Stimulated activated CD8-positive, alpha-beta memory T cell treated with anti-CD3 and anti-CD28 coated beads, Interleukin-7, amount 100 ng/mL, for 4 hours (primary cell): ENCODE data around the gene MACROD2.
"Not testable (repeated sequence)": the region's sequence is repeated elsewhere in the genome, so short reads cannot be mapped to it uniquely, and the experiment has no call there.

Experiments
- DNase-seq, 2 donors: peaks; one replicate each; pipeline ENCODE4 v3.0.0-alpha.2; 2020; ENCODE audit warnings: low read depth in 2 of 2

Gene MACROD2

GRCh38 chr20:15942130-15942529 lies 1946.8 kb downstream of the MACROD2 start:
- no peak for DNase-seq

GRCh38 chr20:15945289-15945688 lies 1950.0 kb downstream of the MACROD2 start:
- no peak for DNase-seq

GRCh38 chr20:15949391-15949790 lies 1954.1 kb downstream of the MACROD2 start:
- no peak for DNase-seq

DNA sequence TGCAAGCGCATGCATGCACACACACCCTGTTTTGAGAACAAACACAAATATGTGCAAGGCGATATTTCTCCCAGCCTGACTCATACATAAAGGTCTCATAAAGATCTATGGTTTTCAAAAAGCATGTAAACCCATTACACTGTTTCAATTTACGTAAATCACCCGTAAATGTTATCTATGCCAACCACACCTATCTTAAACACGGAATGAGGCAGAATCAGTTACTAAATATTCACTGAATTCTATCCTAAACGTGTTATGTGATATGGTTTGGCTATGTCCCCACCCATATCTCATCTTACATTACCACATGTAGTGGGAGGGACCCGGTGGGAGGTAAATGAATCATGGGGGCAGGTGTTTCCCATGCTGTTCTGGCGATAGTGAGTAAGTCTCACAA lies 1956.3 kb downstream of the MACROD2 start:
- DNase-seq = no peak

DNA sequence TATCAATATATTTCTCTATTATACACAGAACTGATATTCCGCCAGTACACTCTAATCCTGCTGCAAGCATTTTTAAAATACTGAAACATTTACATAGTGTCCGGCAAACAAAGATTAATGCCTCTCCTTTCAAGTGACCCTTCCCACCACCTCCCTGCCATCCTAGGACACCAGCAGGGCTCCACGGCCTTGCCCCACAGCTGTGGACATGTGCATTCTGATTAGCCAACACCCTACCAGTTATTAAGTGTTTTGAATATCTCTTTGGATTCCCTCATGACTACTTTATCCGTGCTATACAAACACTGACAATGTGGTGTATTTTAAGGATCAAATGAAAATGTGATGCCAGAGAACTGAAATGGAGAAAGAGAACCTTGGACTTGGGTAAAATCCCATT lies 1962.8 kb downstream of the MACROD2 start:
- DNase-seq = no peak

- DNase-seq = no peak
These were observed 1969.8 kb downstream of the MACROD2 start for GRCh38 chr20:15965165-15965564.

GRCh38 chr20:15967334-15967733 lies 1972.0 kb downstream of the MACROD2 start:
- no peak for DNase-seq

DNA sequence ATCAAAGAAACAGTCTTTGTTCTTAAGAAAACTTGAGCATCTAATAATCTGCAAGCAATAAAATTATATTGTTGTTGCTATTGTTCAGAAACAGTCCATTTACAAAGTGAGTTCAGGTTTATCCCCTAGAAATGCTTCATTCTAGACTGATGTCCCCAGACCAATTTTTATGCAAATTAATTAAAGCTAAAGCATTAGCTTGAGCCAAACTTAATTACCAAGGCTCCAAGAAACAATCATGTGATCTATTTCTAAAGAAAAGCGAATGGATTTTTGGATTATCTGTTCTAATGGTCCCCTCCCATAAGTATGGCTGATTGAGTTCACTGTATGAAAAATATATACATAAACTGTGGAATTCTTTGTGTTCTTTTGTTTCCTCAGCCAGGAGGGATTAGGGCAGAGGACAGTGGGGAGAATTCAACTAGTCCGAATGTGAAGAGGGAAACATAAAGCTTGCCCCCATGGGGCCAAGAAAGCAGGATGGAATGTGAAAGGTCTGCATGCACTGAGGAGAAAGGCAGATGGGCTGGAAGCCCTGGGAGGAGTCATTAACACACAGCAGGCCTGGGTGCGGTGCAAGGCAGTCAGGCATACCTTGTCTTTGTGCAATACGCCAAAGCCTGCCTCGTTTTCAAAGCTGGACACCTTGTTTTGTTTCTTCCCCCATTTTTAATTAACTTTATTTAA lies 1980.9 kb downstream of the MACROD2 start:
- no peak for DNase-seq

DNA sequence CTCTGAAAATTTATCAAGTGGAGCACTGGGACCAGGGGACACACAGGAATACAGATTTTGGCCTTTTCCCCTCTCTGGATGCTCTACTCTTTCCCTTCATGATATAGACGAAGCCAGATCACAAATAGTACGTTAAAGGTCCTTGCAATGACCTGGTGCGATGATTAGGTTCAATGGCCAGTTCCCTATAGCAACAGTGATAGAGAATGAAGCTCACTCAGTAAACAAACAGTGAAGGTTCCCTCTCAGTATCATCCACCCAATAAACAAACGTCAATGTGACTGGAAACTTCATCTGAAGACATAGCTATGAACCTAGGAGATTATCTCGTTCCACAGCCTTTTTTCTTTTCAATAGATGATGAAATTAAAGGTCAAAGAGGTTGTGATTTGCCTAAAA lies 1981.7 kb downstream of the MACROD2 start:
- DNase-seq = no peak

GRCh38 chr20:15977758-15978157 lies 1982.4 kb downstream of the MACROD2 start:
- no peak for DNase-seq

DNA sequence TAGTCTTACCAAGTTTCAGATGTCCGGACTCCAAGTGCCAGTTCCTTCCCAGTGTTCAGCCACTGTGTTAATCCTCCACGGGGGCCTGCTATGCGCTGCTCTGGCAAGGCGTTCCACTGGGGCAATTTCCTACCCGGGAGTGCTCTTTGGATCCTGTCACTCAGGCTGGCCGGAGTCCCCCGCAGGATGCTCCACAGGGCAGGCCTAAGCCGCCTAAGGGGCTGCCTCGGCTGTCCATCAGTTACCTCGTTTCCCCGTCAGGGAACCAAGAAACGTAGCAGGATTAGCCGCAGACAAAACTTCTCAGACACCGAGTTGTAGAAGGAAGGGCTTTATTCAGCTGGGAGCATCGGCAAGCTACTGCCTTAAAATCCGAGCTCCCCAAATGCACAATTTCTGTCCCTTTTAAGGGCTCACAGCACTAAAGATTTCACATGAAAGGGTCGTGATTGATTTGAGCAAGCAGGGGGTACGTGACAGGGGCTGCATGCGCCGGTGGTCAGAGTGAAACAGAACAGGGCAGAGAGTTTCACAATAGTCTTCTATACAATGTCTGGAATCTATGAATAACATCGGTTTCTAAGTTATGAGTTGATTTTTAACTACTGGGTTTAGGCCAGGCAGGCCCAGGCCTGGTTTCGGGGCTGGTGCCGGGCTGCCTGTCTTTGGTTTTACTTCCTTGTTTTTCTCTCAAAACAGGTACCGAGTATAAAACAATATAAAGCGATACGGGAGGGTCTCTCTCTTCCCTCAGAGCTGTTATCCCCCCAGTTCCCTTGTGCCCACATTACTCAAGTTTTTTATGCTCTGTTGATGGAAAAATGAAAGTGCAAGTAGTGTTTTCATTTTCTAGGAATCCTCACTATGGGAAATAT lies 1990.4 kb downstream of the MACROD2 start:
- DNase-seq = not testable (repeated sequence)

DNA sequence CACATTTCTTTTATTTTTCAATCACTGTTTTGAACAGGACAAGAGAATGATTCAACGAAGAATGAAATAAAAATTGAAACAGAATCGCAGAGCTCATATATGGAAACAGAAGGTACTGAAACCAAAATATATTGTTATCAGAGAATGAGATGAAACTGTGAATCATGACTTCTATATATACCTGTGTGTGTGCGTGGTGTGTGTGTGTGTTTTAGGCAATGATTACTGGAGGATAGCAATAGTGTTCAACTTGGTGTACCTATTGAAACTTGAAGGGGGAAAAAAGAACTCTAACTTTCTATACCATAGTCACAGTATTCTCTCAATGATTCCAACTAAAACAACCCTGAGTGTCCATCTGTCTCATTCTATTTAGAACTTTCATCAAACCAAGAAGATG lies 1991.4 kb downstream of the MACROD2 start:
- no peak for DNase-seq

DNA sequence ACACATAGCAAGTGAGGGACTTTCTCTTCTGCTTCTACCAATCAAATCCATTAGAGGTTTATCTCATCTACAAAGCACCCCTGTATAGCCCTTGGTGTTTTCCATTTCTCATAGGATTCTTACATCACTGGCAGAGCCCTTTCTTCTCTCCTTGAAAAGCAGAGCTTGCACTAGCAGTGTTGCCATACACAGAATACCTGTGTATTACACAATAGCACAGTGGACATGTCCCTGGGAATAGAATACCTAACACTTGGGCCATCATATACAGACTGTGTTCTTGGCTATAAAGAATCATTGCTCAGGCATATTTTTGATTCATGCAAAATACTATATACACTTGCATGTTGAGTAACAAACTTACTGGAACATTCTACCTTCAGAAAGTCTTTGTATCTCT lies 1996.0 kb downstream of the MACROD2 start:
- DNase-seq = no peak

GRCh38 chr20:15992564-15992963 lies 1997.2 kb downstream of the MACROD2 start:
- DNase-seq = no peak

GRCh38 chr20:16000112-16000511 lies 2004.8 kb downstream of the MACROD2 start:
- DNase-seq = no peak

DNA sequence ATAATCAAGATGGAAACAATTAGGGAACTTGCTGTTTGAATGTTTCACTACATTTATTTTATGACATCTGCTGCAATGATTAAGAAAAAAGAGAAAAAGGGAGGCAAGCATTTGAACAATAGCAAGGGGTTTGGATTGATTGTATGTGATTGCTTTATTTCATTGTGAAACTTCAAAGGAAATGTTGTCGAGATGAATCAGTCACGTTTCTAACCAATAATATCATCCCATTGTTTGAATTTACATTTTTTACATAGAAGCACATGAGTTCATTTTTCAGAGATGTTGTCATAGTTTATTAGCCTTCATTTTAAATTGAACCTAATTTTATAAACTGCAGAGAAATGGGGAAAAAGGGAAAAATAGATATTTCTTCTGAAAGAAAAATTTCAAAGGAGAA lies 2006.0 kb downstream of the MACROD2 start:
- DNase-seq = no peak

DNA sequence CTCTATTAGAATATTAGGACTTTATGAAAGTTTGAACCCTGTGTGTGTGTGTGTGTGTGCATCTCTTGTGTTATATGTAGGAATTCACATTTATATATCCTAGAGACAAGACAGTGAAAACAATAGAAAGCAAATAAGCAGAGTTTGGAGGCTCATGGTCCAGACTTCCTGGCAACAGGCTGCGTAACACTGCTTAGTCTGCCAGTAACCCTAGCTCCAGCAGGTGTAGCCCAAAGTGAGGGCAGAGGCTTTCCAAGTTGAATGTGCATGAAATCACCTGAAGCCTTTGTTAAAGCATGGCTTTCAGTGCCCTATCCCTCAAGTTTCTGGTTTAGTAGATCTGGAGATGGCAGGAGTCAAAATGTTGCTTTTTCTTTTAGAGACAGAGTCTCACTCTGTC lies 2008.0 kb downstream of the MACROD2 start:
- DNase-seq = no peak

- no peak for DNase-seq
These were observed 2009.0 kb downstream of the MACROD2 start for GRCh38 chr20:16004108-16004854.

- no peak for DNase-seq
These were observed 2010.0 kb downstream of the MACROD2 start for GRCh38 chr20:16005021-16005914.

DNA sequence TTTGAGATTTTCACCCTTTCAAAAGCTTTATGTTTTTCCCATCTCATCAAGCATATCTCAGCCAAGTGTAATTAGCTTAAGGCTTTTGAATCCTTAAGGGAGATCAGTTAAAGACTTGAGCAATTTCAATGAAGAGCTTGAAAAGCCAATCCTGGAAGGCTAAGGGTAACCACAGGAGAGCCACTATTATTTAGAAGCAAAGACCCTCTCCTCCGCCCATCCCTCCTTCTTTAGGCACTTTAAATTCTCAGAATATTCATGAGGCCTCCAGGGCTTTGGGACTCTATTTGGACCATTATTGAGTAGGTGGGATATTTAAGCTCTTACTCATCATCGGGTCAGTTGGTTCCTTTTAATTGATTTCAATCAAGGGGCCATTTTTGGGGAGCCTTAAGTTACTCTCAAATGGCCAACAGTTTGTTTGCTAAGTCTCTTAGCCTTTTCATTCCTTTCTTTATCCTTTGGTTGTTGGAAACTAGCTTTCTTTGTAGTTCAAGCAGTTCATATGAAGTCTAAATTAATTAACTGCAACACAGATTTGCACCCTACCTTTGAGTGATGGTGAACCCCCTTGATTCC lies 2010.7 kb downstream of the MACROD2 start:
- no peak for DNase-seq

GRCh38 chr20:16007164-16007563 lies 2011.8 kb downstream of the MACROD2 start:
- DNase-seq = no peak
